NB4 (cell line): ENCODE data around the gene C5orf63.

Experiments
- POLR2A ChIP-seq: IDR thresholded peaks from 2 replicates; pipeline ENCODE4 v1.6.1; 2011; ENCODE audit warnings: mild to moderate bottlenecking; ENCODE audit not compliant: insufficient read length; ENCODE audit errors: extremely low read depth
- TF ChIP-seq, protein P1 (sequence below): IDR thresholded peaks from one replicate; pipeline ENCODE4 v1.5.1; 2012; ENCODE audit warnings: low read depth, low read length

DNA sequence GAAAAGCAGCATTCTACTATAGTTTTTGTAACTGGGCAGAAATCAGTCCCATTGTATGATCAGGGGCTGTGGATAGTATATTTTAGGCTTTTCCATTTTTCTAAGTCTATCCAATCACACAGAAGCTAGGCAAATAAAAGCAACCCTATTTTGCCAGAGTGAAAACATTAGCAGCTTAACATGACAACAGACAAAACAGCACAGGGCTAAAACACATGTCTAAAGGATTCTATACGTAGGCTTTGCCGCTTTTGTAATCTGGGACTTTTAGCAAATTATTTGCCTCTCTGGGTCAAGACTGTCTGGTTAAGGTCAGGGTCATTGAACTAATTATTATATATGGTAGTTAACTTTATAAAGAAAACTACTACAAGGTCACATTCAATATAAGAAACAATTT is 47.1 kb downstream of the C5orf63 start:
- TF ChIP-seq, protein P1, sequence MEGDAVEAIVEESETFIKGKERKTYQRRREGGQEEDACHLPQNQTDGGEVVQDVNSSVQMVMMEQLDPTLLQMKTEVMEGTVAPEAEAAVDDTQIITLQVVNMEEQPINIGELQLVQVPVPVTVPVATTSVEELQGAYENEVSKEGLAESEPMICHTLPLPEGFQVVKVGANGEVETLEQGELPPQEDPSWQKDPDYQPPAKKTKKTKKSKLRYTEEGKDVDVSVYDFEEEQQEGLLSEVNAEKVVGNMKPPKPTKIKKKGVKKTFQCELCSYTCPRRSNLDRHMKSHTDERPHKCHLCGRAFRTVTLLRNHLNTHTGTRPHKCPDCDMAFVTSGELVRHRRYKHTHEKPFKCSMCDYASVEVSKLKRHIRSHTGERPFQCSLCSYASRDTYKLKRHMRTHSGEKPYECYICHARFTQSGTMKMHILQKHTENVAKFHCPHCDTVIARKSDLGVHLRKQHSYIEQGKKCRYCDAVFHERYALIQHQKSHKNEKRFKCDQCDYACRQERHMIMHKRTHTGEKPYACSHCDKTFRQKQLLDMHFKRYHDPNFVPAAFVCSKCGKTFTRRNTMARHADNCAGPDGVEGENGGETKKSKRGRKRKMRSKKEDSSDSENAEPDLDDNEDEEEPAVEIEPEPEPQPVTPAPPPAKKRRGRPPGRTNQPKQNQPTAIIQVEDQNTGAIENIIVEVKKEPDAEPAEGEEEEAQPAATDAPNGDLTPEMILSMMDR: no peak
- no peak for TF ChIP-seq POLR2A
